Measurements from ENCODE around the gene PRELID3B. TPM values are rescaled to one million over a fixed set of nuclear protein-coding genes. Genes with fewer than 3 reads are reported as not detected.

The PRELID3B gene
- total and polyA plus RNA-seq, 2 of the 13 experiments (the other 11 are each of a cell fraction or from before 2014, with no cell fraction given) = 23.3 to 42.6 TPM

DNA sequence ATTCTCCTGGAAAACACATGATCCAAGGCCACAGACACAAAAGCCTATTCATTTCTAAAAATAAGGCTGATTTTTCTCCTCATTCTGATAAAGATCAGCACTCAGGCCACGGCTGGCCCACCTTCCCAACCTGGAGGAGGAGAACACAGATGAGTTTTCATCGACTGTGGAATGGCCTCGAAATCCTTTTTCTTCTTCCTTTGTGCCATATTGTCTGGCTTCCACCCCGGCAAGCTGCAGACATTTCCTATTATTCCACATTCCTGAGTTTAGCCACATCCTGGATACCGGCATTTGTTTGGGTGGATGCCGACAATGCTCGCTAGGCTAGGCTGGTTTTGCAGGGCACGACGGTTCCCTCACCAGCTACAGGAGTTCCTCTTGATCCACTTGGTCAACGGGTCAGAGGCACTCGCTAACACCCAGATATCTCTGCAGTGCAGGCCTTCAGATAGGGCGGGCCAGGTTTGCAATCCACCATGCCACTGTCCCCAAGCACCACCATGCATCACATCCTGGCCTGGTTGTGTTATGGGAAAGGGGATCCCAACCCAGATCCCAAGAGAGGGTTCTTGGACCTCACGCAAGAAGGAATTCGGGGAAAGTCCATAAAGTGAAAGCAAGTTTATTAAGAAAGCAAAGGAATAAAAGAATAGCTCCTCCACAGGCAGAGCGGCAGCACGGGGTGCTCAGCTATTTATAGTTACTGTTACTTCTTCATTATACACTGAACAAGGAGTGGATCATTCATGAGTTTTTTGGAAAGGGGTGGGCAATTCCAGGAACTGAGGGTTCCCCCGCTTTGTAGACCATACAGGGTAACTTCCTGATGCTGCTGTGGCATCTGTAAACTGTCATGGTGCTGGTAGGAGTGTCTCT, 31.4 kb downstream of the PRELID3B start (continued):
- TF ChIP-seq BORCS8-MEF2B (CRISPR knock-in tag; IDR thresholded peaks at IDR 0.05) = no peak
- no peak for TF ChIP-seq CBFB (CRISPR knock-in tag; IDR thresholded peaks at IDR 0.05)
- no peak for TF ChIP-seq IKZF4 (CRISPR knock-in tag; IDR thresholded peaks at IDR 0.05; ENCODE audit: borderline replicate concordance, low read depth, not compliant biosample characterization)
- no peak for TF ChIP-seq LCORL (IDR thresholded peaks at IDR 0.05)
- no peak for TF ChIP-seq LCORL (CRISPR knock-in tag; IDR thresholded peaks at IDR 0.05)
- TF ChIP-seq SALL2 (CRISPR knock-in tag; IDR thresholded peaks at IDR 0.05) = no peak
- TF ChIP-seq, protein P1, sequence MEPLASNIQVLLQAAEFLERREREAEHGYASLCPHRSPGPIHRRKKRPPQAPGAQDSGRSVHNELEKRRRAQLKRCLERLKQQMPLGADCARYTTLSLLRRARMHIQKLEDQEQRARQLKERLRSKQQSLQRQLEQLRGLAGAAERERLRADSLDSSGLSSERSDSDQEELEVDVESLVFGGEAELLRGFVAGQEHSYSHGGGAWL (CRISPR knock-in tag; IDR thresholded peaks at IDR 0.05) = no peak
- no peak; the same call in 1 of the 2 replicates for TF ChIP-seq ZSCAN31 (CRISPR knock-in tag; IDR thresholded peaks at IDR 0.05; ENCODE audit: low read depth)
- TF ChIP-seq, protein P2, sequence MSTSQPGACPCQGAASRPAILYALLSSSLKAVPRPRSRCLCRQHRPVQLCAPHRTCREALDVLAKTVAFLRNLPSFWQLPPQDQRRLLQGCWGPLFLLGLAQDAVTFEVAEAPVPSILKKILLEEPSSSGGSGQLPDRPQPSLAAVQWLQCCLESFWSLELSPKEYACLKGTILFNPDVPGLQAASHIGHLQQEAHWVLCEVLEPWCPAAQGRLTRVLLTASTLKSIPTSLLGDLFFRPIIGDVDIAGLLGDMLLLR (CRISPR knock-in tag; IDR thresholded peaks at IDR 0.05) = peak; percentile 36; the same call in 1 of the 2 replicates
- no peak for TF ChIP-seq POLR2AphosphoS5 (IDR thresholded peaks at IDR 0.05; ENCODE audit: low read depth, low read length)
- TF ChIP-seq ZNF10 (CRISPR knock-in tag; IDR thresholded peaks at IDR 0.05; ENCODE audit: borderline replicate concordance, low read depth) = no peak
- peak; percentile 41 for TF ChIP-seq ASH2L (IDR thresholded peaks at IDR 0.05; ENCODE audit: insufficient read length, low read depth, low read length)
- TF ChIP-seq ELF3 (CRISPR knock-in tag; IDR thresholded peaks at IDR 0.05) = peak; percentile 28; the same call in 1 of the 2 replicates
- TF ChIP-seq, protein P3, sequence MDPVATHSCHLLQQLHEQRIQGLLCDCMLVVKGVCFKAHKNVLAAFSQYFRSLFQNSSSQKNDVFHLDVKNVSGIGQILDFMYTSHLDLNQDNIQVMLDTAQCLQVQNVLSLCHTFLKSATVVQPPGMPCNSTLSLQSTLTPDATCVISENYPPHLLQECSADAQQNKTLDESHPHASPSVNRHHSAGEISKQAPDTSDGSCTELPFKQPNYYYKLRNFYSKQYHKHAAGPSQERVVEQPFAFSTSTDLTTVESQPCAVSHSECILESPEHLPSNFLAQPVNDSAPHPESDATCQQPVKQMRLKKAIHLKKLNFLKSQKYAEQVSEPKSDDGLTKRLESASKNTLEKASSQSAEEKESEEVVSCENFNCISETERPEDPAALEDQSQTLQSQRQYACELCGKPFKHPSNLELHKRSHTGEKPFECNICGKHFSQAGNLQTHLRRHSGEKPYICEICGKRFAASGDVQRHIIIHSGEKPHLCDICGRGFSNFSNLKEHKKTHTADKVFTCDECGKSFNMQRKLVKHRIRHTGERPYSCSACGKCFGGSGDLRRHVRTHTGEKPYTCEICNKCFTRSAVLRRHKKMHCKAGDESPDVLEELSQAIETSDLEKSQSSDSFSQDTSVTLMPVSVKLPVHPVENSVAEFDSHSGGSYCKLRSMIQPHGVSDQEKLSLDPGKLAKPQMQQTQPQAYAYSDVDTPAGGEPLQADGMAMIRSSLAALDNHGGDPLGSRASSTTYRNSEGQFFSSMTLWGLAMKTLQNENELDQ (CRISPR knock-in tag; IDR thresholded peaks at IDR 0.05; ENCODE audit: borderline replicate concordance) = no peak
- TF ChIP-seq ETV6 (CRISPR knock-in tag; conservative IDR thresholded peaks at IDR 0.05) = no peak
- no peak for TF ChIP-seq RAD51 (IDR thresholded peaks at IDR 0.05; ENCODE audit: borderline replicate concordance)
- TF ChIP-seq ONECUT2 (CRISPR knock-in tag; IDR thresholded peaks at IDR 0.05) = no peak
- no peak for TF ChIP-seq TARDBP (CRISPR knock-in tag; IDR thresholded peaks at IDR 0.05)
- peak; percentile 12; the same call in 1 of the 2 replicates for TF ChIP-seq ZFX (CRISPR knock-in tag; IDR thresholded peaks at IDR 0.05; ENCODE audit: low read depth)
- no peak; the same call in 1 of the 2 replicates for TF ChIP-seq ZNF768 (CRISPR knock-in tag; IDR thresholded peaks at IDR 0.05)
- TF ChIP-seq YY1 (IDR thresholded peaks at IDR 0.05; ENCODE audit: insufficient read depth, insufficient replicate concordance, low read depth, low read length) = no peak
- TF ChIP-seq ZNF546 (CRISPR knock-in tag; conservative IDR thresholded peaks at IDR 0.05) = no peak
- TF ChIP-seq WIZ (CRISPR knock-in tag; IDR thresholded peaks at IDR 0.05) = no peak
- TF ChIP-seq, protein P4, sequence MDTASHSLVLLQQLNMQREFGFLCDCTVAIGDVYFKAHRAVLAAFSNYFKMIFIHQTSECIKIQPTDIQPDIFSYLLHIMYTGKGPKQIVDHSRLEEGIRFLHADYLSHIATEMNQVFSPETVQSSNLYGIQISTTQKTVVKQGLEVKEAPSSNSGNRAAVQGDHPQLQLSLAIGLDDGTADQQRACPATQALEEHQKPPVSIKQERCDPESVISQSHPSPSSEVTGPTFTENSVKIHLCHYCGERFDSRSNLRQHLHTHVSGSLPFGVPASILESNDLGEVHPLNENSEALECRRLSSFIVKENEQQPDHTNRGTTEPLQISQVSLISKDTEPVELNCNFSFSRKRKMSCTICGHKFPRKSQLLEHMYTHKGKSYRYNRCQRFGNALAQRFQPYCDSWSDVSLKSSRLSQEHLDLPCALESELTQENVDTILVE (CRISPR knock-in tag; IDR thresholded peaks at IDR 0.05) = no peak
- TF ChIP-seq, protein P5, sequence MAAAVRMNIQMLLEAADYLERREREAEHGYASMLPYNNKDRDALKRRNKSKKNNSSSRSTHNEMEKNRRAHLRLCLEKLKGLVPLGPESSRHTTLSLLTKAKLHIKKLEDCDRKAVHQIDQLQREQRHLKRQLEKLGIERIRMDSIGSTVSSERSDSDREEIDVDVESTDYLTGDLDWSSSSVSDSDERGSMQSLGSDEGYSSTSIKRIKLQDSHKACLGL (CRISPR knock-in tag; IDR thresholded peaks at IDR 0.05) = 0 out of 2 replicates have a peak, but pooled peaks have one; percentile 41
- TF ChIP-seq RFXANK (CRISPR knock-in tag; IDR thresholded peaks at IDR 0.05) = no peak

Data from HepG2 (cell line).